Endothelial cell (in vitro differentiated cells): ENCODE results near the gene CSNK1D. TPM values are rescaled to one million over a fixed set of nuclear protein-coding genes. Genes with fewer than 3 reads are reported as not detected.

Experiments
- DNase-seq: peaks from one replicate; pipeline ENCODE4 v3.0.0; 2021; ENCODE audit warnings: low spot score
- H3K27ac Mint-ChIP-seq: one replicate; pipeline ENCODE4 v1.8.0; 2021; ENCODE audit warnings: mixed read lengths, inconsistent platforms; ENCODE audit not compliant: unreplicated experiment
- H3K27me3 Mint-ChIP-seq: one replicate; pipeline ENCODE4 v1.8.0; 2021; ENCODE audit warnings: mild to moderate bottlenecking, moderate library complexity, mixed read lengths, inconsistent platforms; ENCODE audit not compliant: unreplicated experiment
- H3K36me3 Mint-ChIP-seq: one replicate; pipeline ENCODE4 v1.8.0; 2021; ENCODE audit warnings: mild to moderate bottlenecking, low read depth, mixed read lengths, inconsistent platforms; ENCODE audit not compliant: unreplicated experiment
- H3K4me1 Mint-ChIP-seq: one replicate; pipeline ENCODE4 v1.8.0; 2021; ENCODE audit warnings: mild to moderate bottlenecking, mixed read lengths, inconsistent platforms; ENCODE audit not compliant: unreplicated experiment
- H3K4me3 Mint-ChIP-seq: one replicate; pipeline ENCODE4 v1.8.0; 2021; ENCODE audit warnings: mild to moderate bottlenecking, mixed read lengths, inconsistent platforms; ENCODE audit not compliant: unreplicated experiment
- H3K9me3 Mint-ChIP-seq: one replicate; pipeline ENCODE4 v1.8.0; 2021; ENCODE audit warnings: mixed read lengths, inconsistent platforms; ENCODE audit not compliant: unreplicated experiment
- total RNA-seq: library from RNA; stranded (reverse); fragmentation: NEBNext Ultra II Directional; extraction: Animal tissue kit (Norgen Biotek cat#: 25700); gene quantifications from one replicate; pipeline ENCODE4 v1.2.1, GENCODE V29; 2021; ENCODE audit not compliant: unreplicated experiment
- TF ChIP-seq, protein P1 (sequence below): fragments of 200-600 bp; sonication (generic); IDR thresholded peaks from one replicate; pipeline ENCODE4 v1.5.0; 2021; ENCODE audit warnings: antibody characterized with exemption; ENCODE audit not compliant: unreplicated experiment

Gene CSNK1D
- total RNA-seq, 1 donor from 2014 or later, result 149 TPM

DNA sequence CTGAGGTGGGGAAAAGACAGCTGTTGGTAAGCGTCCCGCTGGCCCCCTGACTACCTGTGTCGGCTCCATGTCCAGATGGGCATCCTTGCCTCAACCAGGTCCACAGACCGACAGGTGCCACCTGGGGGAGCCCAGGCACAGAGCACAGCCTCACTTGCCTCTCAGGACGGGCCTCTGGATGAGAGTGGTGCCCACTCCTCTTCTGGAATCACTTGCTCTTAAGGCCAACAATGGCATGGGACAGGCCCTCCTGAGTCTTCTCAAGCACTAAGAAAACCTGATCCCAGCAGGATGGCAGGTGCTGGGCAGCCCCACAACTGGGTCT lies 27.5 kb downstream of the CSNK1D start:
- DNase-seq, result no peak
- Mint-ChIP-seq H3K9me3 (no peaks in the 10 kb centered on the region), H3K27ac (peak overlapping the region; percentile 61), H3K4me3 (no peak overlapping the region), H3K36me3 (peaks cover 53% of the 10 kb centered on the region), H3K4me1 (peaks cover 26% of the 10 kb centered on the region), H3K27me3 (peaks cover 18% of the 10 kb centered on the region)
- TF ChIP-seq, protein P1, sequence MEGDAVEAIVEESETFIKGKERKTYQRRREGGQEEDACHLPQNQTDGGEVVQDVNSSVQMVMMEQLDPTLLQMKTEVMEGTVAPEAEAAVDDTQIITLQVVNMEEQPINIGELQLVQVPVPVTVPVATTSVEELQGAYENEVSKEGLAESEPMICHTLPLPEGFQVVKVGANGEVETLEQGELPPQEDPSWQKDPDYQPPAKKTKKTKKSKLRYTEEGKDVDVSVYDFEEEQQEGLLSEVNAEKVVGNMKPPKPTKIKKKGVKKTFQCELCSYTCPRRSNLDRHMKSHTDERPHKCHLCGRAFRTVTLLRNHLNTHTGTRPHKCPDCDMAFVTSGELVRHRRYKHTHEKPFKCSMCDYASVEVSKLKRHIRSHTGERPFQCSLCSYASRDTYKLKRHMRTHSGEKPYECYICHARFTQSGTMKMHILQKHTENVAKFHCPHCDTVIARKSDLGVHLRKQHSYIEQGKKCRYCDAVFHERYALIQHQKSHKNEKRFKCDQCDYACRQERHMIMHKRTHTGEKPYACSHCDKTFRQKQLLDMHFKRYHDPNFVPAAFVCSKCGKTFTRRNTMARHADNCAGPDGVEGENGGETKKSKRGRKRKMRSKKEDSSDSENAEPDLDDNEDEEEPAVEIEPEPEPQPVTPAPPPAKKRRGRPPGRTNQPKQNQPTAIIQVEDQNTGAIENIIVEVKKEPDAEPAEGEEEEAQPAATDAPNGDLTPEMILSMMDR, result no peak

DNA sequence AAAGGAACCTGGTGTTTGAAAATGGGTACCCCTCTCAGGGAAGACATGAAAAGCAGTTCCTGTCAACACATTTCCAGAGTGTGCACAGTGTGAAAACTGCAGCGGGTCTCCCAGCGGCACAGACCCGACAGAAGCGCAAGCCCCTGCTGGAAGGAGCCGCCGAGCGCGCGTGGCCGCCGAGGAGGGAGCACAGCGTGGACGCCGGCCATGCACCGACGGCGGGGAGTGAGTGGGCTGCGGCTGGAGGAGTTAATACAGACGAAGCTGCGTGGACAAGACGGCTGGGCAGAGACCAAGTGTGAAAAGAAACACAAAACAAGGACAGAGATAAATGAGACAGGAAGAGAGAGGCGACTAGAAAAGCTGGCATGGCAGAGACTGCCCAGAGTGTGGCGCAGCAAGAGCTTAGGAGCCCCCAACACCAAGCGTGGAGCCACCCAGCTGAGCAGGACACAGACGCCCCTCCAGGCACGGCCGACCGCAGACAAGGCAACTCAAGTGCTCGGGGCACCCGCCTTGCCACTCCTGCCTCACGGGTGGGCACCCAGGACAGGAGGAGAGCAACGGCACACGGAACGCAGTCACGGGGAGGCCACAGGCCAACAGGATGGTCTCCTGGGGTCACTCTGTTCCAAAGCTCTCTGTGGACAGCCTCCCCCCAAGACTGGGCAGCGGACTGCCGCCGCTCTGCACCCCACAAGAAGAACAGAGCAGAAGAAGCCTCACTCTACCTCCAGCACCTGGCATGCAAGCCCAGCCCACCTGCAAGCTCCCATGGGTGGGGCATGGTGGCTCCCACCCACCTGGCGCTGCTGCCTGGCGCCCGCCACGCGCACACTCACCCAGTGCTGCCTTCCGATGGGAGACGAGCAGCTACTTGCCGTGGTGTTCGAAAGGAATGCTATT lies 28.1 kb downstream of the CSNK1D start:
- no peak for DNase-seq
- H3K9me3 Mint-ChIP-seq, result no peaks in the 10 kb centered on the region
- peak overlapping the region; percentile 63 for H3K4me3 Mint-ChIP-seq
- peaks cover 25% of the 10 kb centered on the region for H3K4me1 Mint-ChIP-seq
- peaks cover 18% of the 10 kb centered on the region for H3K27me3 Mint-ChIP-seq
- H3K27ac Mint-ChIP-seq, result no peak overlapping the region
- TF ChIP-seq, protein P1, result no peak
- peaks cover 48% of the 10 kb centered on the region for H3K36me3 Mint-ChIP-seq

DNA sequence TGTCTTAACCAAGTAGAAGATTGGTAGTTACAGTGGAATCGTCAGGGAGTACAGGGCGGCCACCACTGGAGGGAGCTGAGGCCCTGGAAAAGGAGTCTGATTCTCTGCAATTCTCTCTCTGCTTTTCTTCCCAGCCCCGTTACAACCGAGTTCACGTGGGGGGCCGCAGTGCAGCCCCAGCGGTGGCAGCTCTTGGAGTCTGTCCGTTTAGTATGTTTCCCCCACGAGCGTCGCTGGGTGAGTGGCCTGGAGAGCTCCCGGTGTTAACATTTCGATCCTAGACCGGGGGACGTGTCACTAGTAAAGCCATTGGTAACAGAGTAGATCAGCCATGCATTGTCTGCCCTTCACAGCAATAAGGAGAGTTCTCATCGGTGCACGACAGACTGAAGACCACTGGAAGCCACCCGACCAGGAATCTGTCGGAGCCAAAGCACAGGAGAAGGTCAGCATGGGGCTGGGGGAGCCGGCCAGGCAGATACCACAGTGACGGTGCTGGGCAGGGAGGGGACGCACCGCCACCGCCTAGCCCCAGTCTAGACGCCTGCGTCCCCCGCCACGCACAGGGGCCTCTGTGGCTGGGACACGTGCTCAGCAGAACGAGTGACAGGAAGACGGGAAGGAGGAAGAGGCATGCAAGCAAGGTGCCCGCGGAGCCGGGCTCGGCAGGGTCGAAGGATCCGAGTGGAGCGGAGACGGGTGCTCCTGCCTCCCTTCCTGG lies 28.9 kb downstream of the CSNK1D start:
- H3K4me3 Mint-ChIP-seq, result peak overlapping the region; percentile 81
- H3K4me1 Mint-ChIP-seq, result peaks cover 25% of the 10 kb centered on the region
- DNase-seq, result no peak
- H3K27me3 Mint-ChIP-seq, result peaks cover 20% of the 10 kb centered on the region
- H3K27ac Mint-ChIP-seq, result peak overlapping the region; percentile 76
- TF ChIP-seq, protein P1, result peak; percentile 18
- peaks cover 48% of the 10 kb centered on the region for H3K36me3 Mint-ChIP-seq
- H3K9me3 Mint-ChIP-seq, result no peaks in the 10 kb centered on the region

DNA sequence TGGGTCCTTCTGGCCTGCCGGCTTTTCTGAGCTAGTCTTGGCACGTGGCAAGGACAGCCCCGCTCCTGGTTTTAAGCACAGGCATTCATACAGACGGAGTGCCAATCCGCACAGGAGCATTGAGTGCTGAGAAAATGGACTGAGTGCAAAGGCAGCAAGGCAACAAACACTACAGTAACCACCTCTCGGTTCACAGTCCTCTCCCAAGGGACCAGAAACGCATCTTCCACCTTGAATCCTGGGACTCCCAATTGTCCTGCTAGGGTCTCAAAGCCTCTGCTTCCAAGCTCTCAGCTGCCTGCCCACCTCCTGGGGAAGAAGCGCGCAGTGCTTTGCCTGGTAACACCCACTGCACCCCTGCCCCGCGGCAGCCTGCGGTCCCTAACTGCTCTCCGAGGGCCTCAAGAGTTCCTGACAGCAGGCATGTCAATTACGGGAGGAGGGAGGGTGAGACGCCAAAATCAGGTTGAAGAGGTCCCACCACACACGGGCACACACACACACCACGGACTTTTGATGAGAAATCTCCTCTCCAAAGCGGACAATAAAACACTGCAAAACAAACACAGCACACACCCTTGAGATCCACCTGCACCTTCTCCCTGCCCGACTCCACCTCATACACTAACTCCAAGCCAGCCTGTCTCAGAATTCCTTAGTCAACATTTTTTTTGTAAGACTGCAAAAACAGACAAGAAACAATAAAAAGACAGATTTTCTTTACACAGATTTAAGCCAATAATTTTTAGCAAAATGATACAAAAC lies 29.7 kb downstream of the CSNK1D start:
- Mint-ChIP-seq H3K36me3 (peaks cover 48% of the 10 kb centered on the region), H3K4me1 (peaks cover 27% of the 10 kb centered on the region), H3K9me3 (no peaks in the 10 kb centered on the region), H3K27me3 (peaks cover 21% of the 10 kb centered on the region), H3K27ac (peak overlapping the region; percentile 76), H3K4me3 (peak overlapping the region; percentile 81)
- no peak for DNase-seq
- TF ChIP-seq, protein P1, result peak; percentile 33
